ENCODE measurements around the gene BHLHA15.

Gene BHLHA15

GRCh38 chr7:98189559-98189958 lies 21.7 kb upstream of the BHLHA15 start:
- no peak overlapping the region for H3K9ac ChIP-seq (ENCODE audit: low read depth, low read length)
- no peaks in the 10 kb centered on the region for H3K27me3 ChIP-seq (ENCODE audit: control insufficient read depth, insufficient read depth, low read length)
- peaks cover 52% of the 10 kb centered on the region for H3K36me3 ChIP-seq (ENCODE audit: control insufficient read depth, insufficient read depth, low read length)
- no peaks in the 10 kb centered on the region for H3K9me3 ChIP-seq (ENCODE audit: control insufficient read depth, insufficient read depth, low read length)
- no peaks in the 10 kb centered on the region for H3K4me1 ChIP-seq (ENCODE audit: control insufficient read depth, insufficient read depth, low read length)
- H3K27ac ChIP-seq (ENCODE audit: low read depth, low read length): no peak overlapping the region
- no peak overlapping the region for H3K4me3 ChIP-seq (ENCODE audit: low read depth, low read length)

GRCh38 chr7:98191668-98192431 lies 19.4 kb upstream of the BHLHA15 start:
- Histone ChIP-seq H3K27me3 (ENCODE audit: control insufficient read depth, insufficient read depth, low read length) (no peaks in the 10 kb centered on the region), H3K36me3 (ENCODE audit: control insufficient read depth, insufficient read depth, low read length) (peaks cover 61% of the 10 kb centered on the region), H3K4me3 (ENCODE audit: low read depth, low read length) (no peak overlapping the region), H3K4me1 (ENCODE audit: control insufficient read depth, insufficient read depth, low read length) (no peaks in the 10 kb centered on the region), H3K9me3 (ENCODE audit: control insufficient read depth, insufficient read depth, low read length) (no peaks in the 10 kb centered on the region), H3K27ac (ENCODE audit: low read depth, low read length) (no peak overlapping the region), H3K9ac (ENCODE audit: low read depth, low read length) (no peak overlapping the region)

- Histone ChIP-seq H3K27ac (ENCODE audit: low read depth, low read length) (no peak overlapping the region), H3K9ac (ENCODE audit: low read depth, low read length) (no peak overlapping the region), H3K4me3 (ENCODE audit: low read depth, low read length) (no peak overlapping the region), H3K27me3 (ENCODE audit: control insufficient read depth, insufficient read depth, low read length) (no peaks in the 10 kb centered on the region), H3K9me3 (ENCODE audit: control insufficient read depth, insufficient read depth, low read length) (no peaks in the 10 kb centered on the region), H3K4me1 (ENCODE audit: control insufficient read depth, insufficient read depth, low read length) (no peaks in the 10 kb centered on the region), H3K36me3 (ENCODE audit: control insufficient read depth, insufficient read depth, low read length) (peaks cover 52% of the 10 kb centered on the region)
These were observed 18.3 kb upstream of the BHLHA15 start for GRCh38 chr7:98192781-98193457.

DNA sequence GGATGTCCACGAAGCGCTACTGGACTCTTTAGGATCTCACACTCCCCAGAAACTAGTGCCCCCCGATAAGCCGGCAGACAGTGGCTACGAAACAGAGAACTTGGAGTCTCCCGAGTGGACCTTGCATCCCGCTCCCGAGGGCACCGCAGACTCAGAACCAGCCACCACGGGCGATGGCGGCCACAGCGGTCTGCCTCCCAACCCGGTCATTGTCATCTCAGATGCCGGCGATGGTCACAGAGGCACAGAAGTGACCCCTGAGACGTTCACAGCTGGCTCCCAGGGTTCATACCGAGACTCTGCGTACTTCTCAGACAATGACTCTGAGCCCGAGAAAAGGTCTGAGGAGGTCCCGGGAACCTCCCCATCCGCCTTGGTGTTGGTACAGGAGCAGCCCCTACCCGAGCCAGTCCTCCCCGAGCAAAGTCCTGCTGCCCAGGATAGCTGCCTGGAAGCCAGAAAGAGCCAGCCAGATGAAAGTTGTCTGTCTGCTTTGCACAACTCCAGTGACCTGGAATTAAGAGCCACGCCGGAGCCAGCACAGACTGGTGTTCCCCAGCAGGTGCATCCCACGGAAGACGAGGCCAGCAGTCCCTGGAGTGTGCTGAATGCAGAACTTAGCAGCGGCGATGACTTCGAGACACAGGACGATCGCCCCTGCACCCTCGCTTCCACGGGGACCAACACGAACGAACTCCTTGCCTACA lies 17.6 kb upstream of the BHLHA15 start:
- H3K36me3 ChIP-seq (ENCODE audit: control insufficient read depth, insufficient read depth, low read length): peaks cover 51% of the 10 kb centered on the region
- H3K9ac ChIP-seq (ENCODE audit: low read depth, low read length): no peak overlapping the region
- H3K9me3 ChIP-seq (ENCODE audit: control insufficient read depth, insufficient read depth, low read length): no peaks in the 10 kb centered on the region
- no peaks in the 10 kb centered on the region for H3K27me3 ChIP-seq (ENCODE audit: control insufficient read depth, insufficient read depth, low read length)
- H3K4me1 ChIP-seq (ENCODE audit: control insufficient read depth, insufficient read depth, low read length): no peaks in the 10 kb centered on the region
- H3K27ac ChIP-seq (ENCODE audit: low read depth, low read length): no peak overlapping the region
- no peak overlapping the region for H3K4me3 ChIP-seq (ENCODE audit: low read depth, low read length)

- Histone ChIP-seq H3K27ac (ENCODE audit: low read depth, low read length) (no peak overlapping the region), H3K4me3 (ENCODE audit: low read depth, low read length) (no peak overlapping the region), H3K36me3 (ENCODE audit: control insufficient read depth, insufficient read depth, low read length) (peaks cover 49% of the 10 kb centered on the region), H3K9me3 (ENCODE audit: control insufficient read depth, insufficient read depth, low read length) (no peaks in the 10 kb centered on the region), H3K27me3 (ENCODE audit: control insufficient read depth, insufficient read depth, low read length) (no peaks in the 10 kb centered on the region), H3K9ac (ENCODE audit: low read depth, low read length) (no peak overlapping the region), H3K4me1 (ENCODE audit: control insufficient read depth, insufficient read depth, low read length) (no peaks in the 10 kb centered on the region)
These were observed 17.1 kb upstream of the BHLHA15 start for GRCh38 chr7:98194186-98194585.

DNA sequence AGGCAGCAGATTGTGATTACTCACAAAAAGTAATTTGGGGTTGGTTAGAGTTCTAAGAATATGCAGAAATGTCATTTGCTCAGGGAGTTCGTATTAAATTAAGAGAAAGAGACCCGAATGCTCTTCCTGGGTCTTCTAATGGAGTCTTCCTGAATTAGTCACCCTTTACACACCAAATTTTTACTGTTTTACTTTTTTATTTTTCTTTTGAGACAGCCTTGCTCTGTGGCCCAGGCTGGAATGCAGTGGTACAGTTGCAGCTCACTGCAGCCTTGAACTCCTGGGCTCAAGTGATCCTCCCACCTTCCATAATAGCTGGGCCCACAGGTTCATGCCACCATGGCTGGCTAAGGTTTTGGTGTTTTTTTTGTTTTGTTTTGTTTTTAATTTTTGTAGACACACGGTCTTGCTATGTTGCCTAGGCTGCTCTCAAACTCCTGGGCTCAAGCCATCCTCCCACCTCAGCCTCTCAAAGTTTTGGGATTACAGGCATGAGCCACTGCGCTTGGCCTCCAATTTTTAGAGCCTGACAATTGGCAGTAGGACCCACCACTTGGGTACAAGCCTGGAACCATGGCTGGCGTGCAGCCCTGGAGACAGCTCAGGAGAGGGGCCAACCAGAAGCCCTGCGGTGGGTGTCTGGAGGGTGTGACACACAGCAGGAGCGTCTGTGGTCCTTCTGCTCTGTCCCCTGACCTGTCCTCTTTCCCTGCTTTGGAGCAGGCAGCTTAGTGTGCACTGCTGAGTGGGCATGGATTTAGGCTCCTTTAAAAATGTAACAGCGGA lies 16.4 kb upstream of the BHLHA15 start:
- Histone ChIP-seq H3K27me3 (ENCODE audit: control insufficient read depth, insufficient read depth, low read length) (no peaks in the 10 kb centered on the region), H3K9me3 (ENCODE audit: control insufficient read depth, insufficient read depth, low read length) (no peaks in the 10 kb centered on the region), H3K4me1 (ENCODE audit: control insufficient read depth, insufficient read depth, low read length) (no peaks in the 10 kb centered on the region), H3K4me3 (ENCODE audit: low read depth, low read length) (no peak overlapping the region), H3K9ac (ENCODE audit: low read depth, low read length) (no peak overlapping the region), H3K36me3 (ENCODE audit: control insufficient read depth, insufficient read depth, low read length) (peaks cover 47% of the 10 kb centered on the region), H3K27ac (ENCODE audit: low read depth, low read length) (no peak overlapping the region)

- Histone ChIP-seq H3K4me1 (ENCODE audit: control insufficient read depth, insufficient read depth, low read length) (no peaks in the 10 kb centered on the region), H3K36me3 (ENCODE audit: control insufficient read depth, insufficient read depth, low read length) (peaks cover 38% of the 10 kb centered on the region), H3K27me3 (ENCODE audit: control insufficient read depth, insufficient read depth, low read length) (no peaks in the 10 kb centered on the region), H3K9me3 (ENCODE audit: control insufficient read depth, insufficient read depth, low read length) (no peaks in the 10 kb centered on the region), H3K4me3 (ENCODE audit: low read depth, low read length) (no peak overlapping the region), H3K9ac (ENCODE audit: low read depth, low read length) (no peak overlapping the region), H3K27ac (ENCODE audit: low read depth, low read length) (no peak overlapping the region)
These were observed 14.3 kb upstream of the BHLHA15 start for GRCh38 chr7:98196706-98197605.

DNA sequence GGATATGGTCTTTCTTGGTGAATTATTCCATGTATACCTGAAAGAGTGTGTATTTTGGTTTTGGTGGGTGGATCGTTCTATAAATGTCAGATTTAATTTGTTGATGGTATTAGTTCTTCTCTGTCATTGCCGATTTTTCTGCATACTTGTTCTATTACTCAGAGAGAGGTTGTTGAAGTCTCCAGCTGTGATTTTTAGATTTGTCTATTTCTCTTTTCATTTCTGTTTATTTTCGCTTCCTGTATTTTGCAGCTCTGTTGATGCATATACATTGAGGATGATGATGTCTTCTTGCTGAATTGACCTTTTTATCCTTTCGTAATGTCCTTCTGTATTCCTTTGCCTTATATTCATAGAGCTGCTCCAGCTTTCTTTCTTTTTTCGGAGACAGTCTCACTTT lies 12.1 kb upstream of the BHLHA15 start:
- no peaks in the 10 kb centered on the region for H3K4me1 ChIP-seq (ENCODE audit: control insufficient read depth, insufficient read depth, low read length)
- no peak overlapping the region for H3K9ac ChIP-seq (ENCODE audit: low read depth, low read length)
- H3K27ac ChIP-seq (ENCODE audit: low read depth, low read length): no peak overlapping the region
- H3K36me3 ChIP-seq (ENCODE audit: control insufficient read depth, insufficient read depth, low read length): peaks cover 17% of the 10 kb centered on the region
- H3K27me3 ChIP-seq (ENCODE audit: control insufficient read depth, insufficient read depth, low read length): no peaks in the 10 kb centered on the region
- no peaks in the 10 kb centered on the region for H3K9me3 ChIP-seq (ENCODE audit: control insufficient read depth, insufficient read depth, low read length)
- no peak overlapping the region for H3K4me3 ChIP-seq (ENCODE audit: low read depth, low read length)

DNA sequence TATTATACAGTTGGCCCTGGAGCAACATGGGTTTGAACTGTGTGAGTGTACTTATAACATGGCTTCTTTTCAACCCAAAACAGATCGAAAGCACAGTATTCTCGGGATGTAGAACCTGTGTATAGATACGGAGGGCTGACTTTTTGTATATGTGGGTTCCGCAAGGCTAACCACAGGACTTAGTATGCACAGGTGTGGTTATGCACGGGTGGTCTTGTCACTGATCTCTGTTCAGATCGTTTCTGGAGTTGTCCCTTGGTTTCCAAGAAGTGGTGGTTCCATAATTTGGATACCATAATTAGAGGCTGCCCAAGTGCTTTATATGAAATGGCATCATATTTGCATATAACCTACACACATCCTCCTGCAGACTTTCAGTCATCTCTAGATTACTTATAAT lies 10.9 kb upstream of the BHLHA15 start:
- Histone ChIP-seq H3K9me3 (ENCODE audit: control insufficient read depth, insufficient read depth, low read length) (no peaks in the 10 kb centered on the region), H3K9ac (ENCODE audit: low read depth, low read length) (no peak overlapping the region), H3K4me1 (ENCODE audit: control insufficient read depth, insufficient read depth, low read length) (no peaks in the 10 kb centered on the region), H3K4me3 (ENCODE audit: low read depth, low read length) (no peak overlapping the region), H3K27me3 (ENCODE audit: control insufficient read depth, insufficient read depth, low read length) (no peaks in the 10 kb centered on the region), H3K36me3 (ENCODE audit: control insufficient read depth, insufficient read depth, low read length) (peaks cover 12% of the 10 kb centered on the region), H3K27ac (ENCODE audit: low read depth, low read length) (no peak overlapping the region)

All from HUES48 (cell line).